Right lung (tissue), 10 donors: ENCODE data around the gene ANKRD33. TPM values are rescaled to one million over a fixed set of nuclear protein-coding genes. Genes with fewer than 3 reads are reported as not detected.

Experiments used
- DNase-seq, 2 donors: peaks; one replicate each; pipeline ENCODE4 v3.0.0-alpha.2; 2013
- long read RNA-seq, 8 donors: transcript quantifications; one replicate each; lab custom pipeline, GENCODE V29; 2026
- polyA plus RNA-seq, 5 donors: library from polyadenylated mRNA; unstranded; fragments of 120-200 nt; gene quantifications; one replicate each; pipeline versions ENCODE4 v1.2.1 to v1.2.3, GENCODE V29; 2013; ENCODE audit warnings: inconsistent platforms in 1 of 5, low replicate concordance in 1 of 5; ENCODE audit not compliant: insufficient read length in 5 of 5, insufficient read depth in 1 of 5

ANKRD33 gene
- polyA plus RNA-seq: under 1 TPM in 1 of 5 donors, not detected in 4; 0.05 TPM
- long read RNA-seq, donor 1: 0 reads
- long read RNA-seq, donor 2: 0 reads
- long read RNA-seq, donor 3: 0 reads
- long read RNA-seq, donor 4: 0 reads
- long read RNA-seq, donor 5: 0 reads
- long read RNA-seq, donor 6: 0 reads
- long read RNA-seq, donor 7: 0 reads
- long read RNA-seq, donor 8: 0 reads

- no peak for DNase-seq
Measured at GRCh38 chr12:51887476-51888315, at the start of gene ANKRD33. Gene ANKRD33 (plus strand): TSS chr12:51888103. CDS start chr12:51888187, 84 bp downstream.

- no peak for DNase-seq
Measured at GRCh38 chr12:51838762-51839161, 49.1 kb upstream of the ANKRD33 start.

- no peak for DNase-seq
Measured at GRCh38 chr12:51839310-51839947, 48.5 kb upstream of the ANKRD33 start.

GRCh38 chr12:51840966-51841365, 46.9 kb upstream of the ANKRD33 start:
- no peak for DNase-seq

- DNase-seq: no peak
Measured at GRCh38 chr12:51841727-51842126, 46.2 kb upstream of the ANKRD33 start.

GRCh38 chr12:51844854-51845253, 43.0 kb upstream of the ANKRD33 start:
- no peak for DNase-seq

GRCh38 chr12:51845482-51845881, 42.4 kb upstream of the ANKRD33 start:
- DNase-seq: no peak

- DNase-seq: no peak
Measured at GRCh38 chr12:51846271-51846691, 41.6 kb upstream of the ANKRD33 start.

- DNase-seq: peak in 1 of 2 donors; percentile 48
Measured at GRCh38 chr12:51846911-51847642, 40.8 kb upstream of the ANKRD33 start.

GRCh38 chr12:51847643-51848325, 40.1 kb upstream of the ANKRD33 start:
- DNase-seq: no peak

- DNase-seq: no peak
Measured at GRCh38 chr12:51848326-51848727, 39.6 kb upstream of the ANKRD33 start, which contains the start of gene FIGNL2. Gene FIGNL2 (minus strand): TSS chr12:51848718. CDS start chr12:51822413, 26,305 bp downstream.

- DNase-seq: peak in 1 of 2 donors; percentile 21
Measured at GRCh38 chr12:51848841-51849735, 38.8 kb upstream of the ANKRD33 start.

- no peak for DNase-seq
Measured at GRCh38 chr12:51850081-51850964, 37.6 kb upstream of the ANKRD33 start.

GRCh38 chr12:51850965-51851299, 37.0 kb upstream of the ANKRD33 start:
- no peak for DNase-seq

- DNase-seq: no peak
Measured at GRCh38 chr12:51851413-51852124, 36.3 kb upstream of the ANKRD33 start.

GRCh38 chr12:51852404-51853137, 35.3 kb upstream of the ANKRD33 start:
- DNase-seq: no peak

GRCh38 chr12:51855586-51856428, 32.1 kb upstream of the ANKRD33 start:
- no peak for DNase-seq
